Ishikawa (cell line): Measurements from ENCODE around the gene SFT2D3.

ENCODE experiments used
- CEBPB ChIP-seq: IDR thresholded peaks from 2 replicates; pipeline ENCODE4 v1.6.1; 2012
- CREB1 ChIP-seq: IDR thresholded peaks from 2 replicates; pipeline ENCODE4 v1.6.1; 2012; ENCODE audit warnings: low read depth
- EGR1 ChIP-seq: IDR thresholded peaks from 2 replicates; pipeline ENCODE4 v1.6.1; 2012
- EP300 ChIP-seq: IDR thresholded peaks from 2 replicates; pipeline ENCODE4 v1.6.1; 2012; ENCODE audit warnings: borderline replicate concordance
- FOXM1 ChIP-seq: IDR thresholded peaks from 2 replicates; pipeline ENCODE4 v1.6.1; 2012; ENCODE audit warnings: low read depth, borderline replicate concordance
- MAX ChIP-seq: IDR thresholded peaks from 2 replicates; pipeline ENCODE4 v1.6.1; 2012
- NFIC ChIP-seq: IDR thresholded peaks from 2 replicates; pipeline ENCODE4 v1.6.1; 2012
- RAD21 ChIP-seq: IDR thresholded peaks from 2 replicates; pipeline ENCODE4 v1.6.1; 2012; ENCODE audit warnings: low read depth
- REST ChIP-seq: IDR thresholded peaks from 2 replicates; pipeline ENCODE4 v1.6.1; 2012; ENCODE audit warnings: low read depth, mild to moderate bottlenecking
- TAF1 ChIP-seq: IDR thresholded peaks from 2 replicates; pipeline ENCODE4 v1.6.1; 2012; ENCODE audit warnings: low read depth, mild to moderate bottlenecking
- TCF12 ChIP-seq: IDR thresholded peaks from 2 replicates; pipeline ENCODE4 v1.6.1; 2012; ENCODE audit warnings: low read depth
- TEAD4 ChIP-seq: IDR thresholded peaks from 2 replicates; pipeline ENCODE4 v1.6.1; 2012
- USF1 ChIP-seq: IDR thresholded peaks from 2 replicates; pipeline ENCODE4 v1.6.1; 2012
- YY1 ChIP-seq: IDR thresholded peaks from 2 replicates; pipeline ENCODE4 v1.6.1; 2012; ENCODE audit warnings: low read depth
- ZBTB7A ChIP-seq: IDR thresholded peaks from 2 replicates; pipeline ENCODE4 v1.6.1; 2012; ENCODE audit warnings: low read depth

Gene SFT2D3

GRCh38 chr2:127718271-127718670 lies 17.0 kb downstream of the SFT2D3 start:
- TF ChIP-seq ZBTB7A (no peak), EGR1 (no peak), CREB1 (no peak), TEAD4 (no peak), EP300 (no peak), TAF1 (no peak), USF1 (no peak), REST (no peak), TCF12 (no peak), NFIC (no peak), MAX (no peak), CEBPB (no peak), FOXM1 (no peak)

GRCh38 chr2:127719301-127720218 lies 18.3 kb downstream of the SFT2D3 start:
- TF ChIP-seq TCF12 (no peak), REST (no peak), YY1 (no peak), RAD21 (no peak), EGR1 (no peak), TEAD4 (no peak), FOXM1 (no peak), ZBTB7A (no peak), CREB1 (no peak), MAX (no peak), USF1 (no peak), CEBPB (no peak), NFIC (no peak), EP300 (no peak), TAF1 (no peak)

- TF ChIP-seq RAD21: no peak
- TF ChIP-seq MAX: no peak
- no peak for TF ChIP-seq EGR1
- TF ChIP-seq YY1: no peak
- TF ChIP-seq FOXM1: no peak
- no peak for TF ChIP-seq USF1
- no peak for TF ChIP-seq NFIC
- no peak for TF ChIP-seq REST
- no peak for TF ChIP-seq TEAD4
- no peak for TF ChIP-seq EP300
These were observed 20.1 kb downstream of the SFT2D3 start for GRCh38 chr2:127721311-127721977.

GRCh38 chr2:127721978-127722355 lies 20.7 kb downstream of the SFT2D3 start:
- TF ChIP-seq TEAD4 (no peak), ZBTB7A (no peak), CREB1 (no peak)
